Erythroblast (primary cell): ENCODE results near the gene PLEKHJ1.

Experiments
- GATA1 ChIP-seq: IDR thresholded peaks from 2 replicates; pipeline ENCODE4 v1.6.1; 2011; ENCODE audit warnings: low read depth, mild to moderate bottlenecking, control low read depth, low read length, moderate library complexity
- POLR2A ChIP-seq: IDR thresholded peaks from 2 replicates; pipeline ENCODE4 v1.6.1; 2011; ENCODE audit warnings: mild to moderate bottlenecking, low read length

GRCh38 chr19:2249880-2250765 lies 14.0 kb upstream of the PLEKHJ1 start:
- TF ChIP-seq POLR2A: no peak
- TF ChIP-seq GATA1: no peak
